ENCODE results near the gene SLC22A23.

GRCh38 chr6:3466488-3467219 lies 9.8 kb upstream of the SLC22A23 start:
- TF ChIP-seq POLR2AphosphoS5 (IDR thresholded peaks at IDR 0.05) (no peak), POLR2A (IDR thresholded peaks at IDR 0.05) (no peak), CTCF (IDR thresholded peaks at IDR 0.05) (no peak)
